ENCODE data around the gene LINC00237.

- TF ChIP-seq POLR2A (IDR thresholded peaks at IDR 0.05) = no peak
- no peak for TF ChIP-seq CTCF (IDR thresholded peaks at IDR 0.05)
Observed at GRCh38 chr20:21110811-21111210, 4.7 kb upstream of the LINC00237 start.
